ENCODE results near the gene DOP1A. TPM values are rescaled to one million over a fixed set of nuclear protein-coding genes. Genes with fewer than 3 reads are reported as not detected.

Gene DOP1A
- total RNA-seq, 4 donors from 2014 or later, result 52.5 to 59.9 (median 58.0) TPM

DNA sequence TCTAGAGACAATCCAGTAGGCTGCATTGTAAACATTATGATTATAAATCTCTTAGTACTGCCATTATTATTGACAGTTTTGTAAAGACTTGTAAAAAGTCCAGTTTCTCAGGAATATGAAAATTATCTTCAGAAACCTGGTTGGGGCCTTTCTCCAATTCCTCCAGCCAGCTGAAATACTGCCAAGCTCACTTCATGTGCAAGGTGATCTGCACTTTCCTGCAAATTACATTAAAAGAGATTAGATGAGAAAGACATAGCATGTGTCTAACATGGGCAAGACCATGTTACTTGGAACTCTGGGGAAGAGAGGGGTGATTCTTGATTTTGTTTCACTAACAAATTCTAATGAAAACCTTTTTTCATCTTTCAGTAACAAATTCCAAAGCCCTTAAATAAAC lies 101.6 kb downstream of the DOP1A start:
- TF ChIP-seq CTCF (IDR thresholded peaks at IDR 0.05) (no peak), POLR2A (IDR thresholded peaks at IDR 0.05) (no peak)
- no peak overlapping the region for H3K4me3 ChIP-seq
- DNase-seq, result no peak
- H3K9me3 ChIP-seq, result no peaks in the 10 kb centered on the region
- peaks cover 0 to 98% (median 3%) of the 10 kb centered on the region in 3 donors for H3K36me3 ChIP-seq
- no peaks in the 10 kb centered on the region for H3K4me1 ChIP-seq
- no peaks in the 10 kb centered on the region for H3K27me3 ChIP-seq
- no peak overlapping the region for H3K27ac ChIP-seq

- Histone ChIP-seq H3K36me3 (peaks cover 0 to 98% (median 3%) of the 10 kb centered on the region in 3 donors), H3K4me1 (no peaks in the 10 kb centered on the region), H3K4me3 (no peak overlapping the region), H3K27ac (no peak overlapping the region), H3K27me3 (no peaks in the 10 kb centered on the region), H3K9me3 (no peaks in the 10 kb centered on the region)
- no peak for TF ChIP-seq POLR2A (IDR thresholded peaks at IDR 0.05)
- TF ChIP-seq CTCF (IDR thresholded peaks at IDR 0.05), result no peak
- DNase-seq, result no peak
Observed at GRCh38 chr6:83169511-83169910, 102.0 kb downstream of the DOP1A start.

DNA sequence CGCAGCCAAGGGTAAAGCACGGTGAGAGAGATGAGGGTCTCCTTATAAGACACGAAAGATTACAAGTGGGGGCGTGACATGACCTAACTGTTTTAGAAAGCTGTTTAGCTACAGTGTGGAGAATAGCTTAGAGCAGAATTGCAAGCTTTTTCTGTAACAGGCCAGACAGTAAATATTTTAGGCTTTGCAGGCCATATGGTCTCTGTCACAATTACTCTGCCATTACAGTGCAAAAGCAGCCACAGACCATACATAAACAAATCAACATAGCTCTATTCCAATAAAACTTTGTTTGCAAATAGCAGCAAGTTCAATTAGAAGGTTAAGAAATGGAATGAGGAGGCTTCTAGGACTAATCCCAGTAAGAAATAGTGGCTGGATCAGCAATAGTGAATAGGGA lies 108.8 kb downstream of the DOP1A start:
- H3K4me1 ChIP-seq, result no peaks in the 10 kb centered on the region
- no peak overlapping the region for H3K27ac ChIP-seq
- H3K9me3 ChIP-seq, result no peaks in the 10 kb centered on the region
- peaks cover 0 to 67% (median 3%) of the 10 kb centered on the region in 3 donors for H3K36me3 ChIP-seq
- TF ChIP-seq CTCF (IDR thresholded peaks at IDR 0.05), result no peak
- no peak for TF ChIP-seq POLR2A (IDR thresholded peaks at IDR 0.05)
- no peak for DNase-seq
- no peak overlapping the region for H3K4me3 ChIP-seq
- no peaks in the 10 kb centered on the region for H3K27me3 ChIP-seq

- Histone ChIP-seq H3K27ac (no peak overlapping the region), H3K27me3 (no peaks in the 10 kb centered on the region), H3K4me3 (no peak overlapping the region), H3K4me1 (no peaks in the 10 kb centered on the region), H3K36me3 (peaks cover 0 to 48% (median 3%) of the 10 kb centered on the region in 3 donors), H3K9me3 (no peaks in the 10 kb centered on the region)
- DNase-seq, result no peak
- no peak for TF ChIP-seq POLR2A (IDR thresholded peaks at IDR 0.05)
- TF ChIP-seq CTCF (IDR thresholded peaks at IDR 0.05), result no peak
Observed at GRCh38 chr6:83180426-83180950, 113.0 kb downstream of the DOP1A start.

GRCh38 chr6:83182114-83182513 lies 114.6 kb downstream of the DOP1A start:
- Histone ChIP-seq H3K36me3 (peaks cover 0 to 48% (median 3%) of the 10 kb centered on the region in 3 donors), H3K9me3 (no peaks in the 10 kb centered on the region), H3K4me1 (no peaks in the 10 kb centered on the region), H3K4me3 (no peak overlapping the region), H3K27ac (no peak overlapping the region), H3K27me3 (no peaks in the 10 kb centered on the region)
- TF ChIP-seq CTCF (IDR thresholded peaks at IDR 0.05), result no peak
- no peak for TF ChIP-seq POLR2A (IDR thresholded peaks at IDR 0.05)
- DNase-seq, result no peak

All from Peyer's patch (tissue), 4 donors.